HepG2 (cell line): ENCODE measurements around the gene FAM184B. TPM values are rescaled to one million over a fixed set of nuclear protein-coding genes. Genes with fewer than 3 reads are reported as not detected.

Source experiments
- polyA plus RNA-seq, 8 experiments: library from polyadenylated mRNA; depleted of rRNA in 3 of 8; stranded (reverse) in 7 of 8; unstranded in 1 of 8; fragments of >200 nt; fragmentation: Illumina TruSeq in 4 of 8; extraction: Trizol in 4 of 8; gene quantifications; 2 replicates each; pipeline versions ENCODE4 v1.2.1 to v1.2.3, GENCODE V29; 2011 to 2016; ENCODE audit warnings: low read depth in 4 of 8, missing spikeins in 1 of 8, mixed read lengths in 1 of 8; ENCODE audit not compliant: insufficient read depth in 1 of 8
- total RNA-seq, 5 experiments: library from RNA; depleted of rRNA; stranded (reverse); fragments of >200 nt; fragmentation: Illumina TruSeq; extraction: Trizol; gene quantifications; 2 replicates each; pipeline ENCODE4 v1.2.3, GENCODE V29; 2016; ENCODE audit warnings: low read depth in 1 of 5

The FAM184B gene
- total and polyA plus RNA-seq, 2 of the 13 experiments (the other 11 are each of a cell fraction or from before 2014, with no cell fraction given) = not detected

Other genes starting within 250 kb of the FAM184B start
- 125 and 177 TPM in 2 replicates for gene LAP3, start 204.4 kb downstream of the FAM184B start, total RNA-seq (2016; rRNA removed; fragmentation: Illumina TruSeq; extraction: Trizol)
- 90.5 and 106 TPM in 2 replicates for gene LAP3, start 204.4 kb downstream of the FAM184B start, polyA plus RNA-seq (2011; rRNA removed)
- gene MED28, start 167.0 kb downstream of the FAM184B start, total RNA-seq (2016; rRNA removed; fragmentation: Illumina TruSeq; extraction: Trizol) = 65.7 and 96.5 TPM in 2 replicates
- gene MED28, start 167.0 kb downstream of the FAM184B start, polyA plus RNA-seq (2011; rRNA removed) = 41.3 and 42.8 TPM in 2 replicates
- gene DCAF16, start 29.1 kb upstream of the FAM184B start, total RNA-seq (2016; rRNA removed; fragmentation: Illumina TruSeq; extraction: Trizol) = 41.9 and 46.1 TPM in 2 replicates
- gene DCAF16, start 29.1 kb upstream of the FAM184B start, polyA plus RNA-seq (2011; rRNA removed) = 34.1 and 37.5 TPM in 2 replicates
- 61.9 and 108 TPM in 2 replicates for gene NCAPG, start 29.4 kb upstream of the FAM184B start, total RNA-seq (2016; rRNA removed; fragmentation: Illumina TruSeq; extraction: Trizol)
- 8.1 and 14.8 TPM in 2 replicates for gene NCAPG, start 29.4 kb upstream of the FAM184B start, polyA plus RNA-seq (2011; rRNA removed)
- gene LCORL, start 240.1 kb upstream of the FAM184B start, total RNA-seq (2016; rRNA removed; fragmentation: Illumina TruSeq; extraction: Trizol) = 14.5 and 16.5 TPM in 2 replicates
- 3.8 and 5.3 TPM in 2 replicates for gene LCORL, start 240.1 kb upstream of the FAM184B start, polyA plus RNA-seq (2011; rRNA removed)